Ramos (cell line): ENCODE measurements around the gene ANKS1B.

Experiments
- in situ Hi-C: fragments of 300-500 bp; cut with MboI; formaldehyde crosslinking; loops from one replicate; pipeline ENCODE4 v1.14.3; 2022; ENCODE audit warnings: low sequenced_read_pairs; ENCODE audit not compliant: unreplicated experiment

Gene ANKS1B

GRCh38 chr12:98954506-98954905 lies 1030.2 kb downstream of the ANKS1B start:
- in situ Hi-C loops = no loop called here

GRCh38 chr12:98951406-98951805 lies 1033.3 kb downstream of the ANKS1B start:
- in situ Hi-C loops = no loop called here

GRCh38 chr12:98948343-98948949 lies 1036.3 kb downstream of the ANKS1B start:
- in situ Hi-C loops = no loop called here

GRCh38 chr12:98945864-98946263 lies 1038.9 kb downstream of the ANKS1B start:
- in situ Hi-C loops = no loop called here

GRCh38 chr12:98939926-98940325 lies 1044.8 kb downstream of the ANKS1B start:
- in situ Hi-C loops = no loop called here

- in situ Hi-C loops = no loop called here
These were observed 1045.4 kb downstream of the ANKS1B start for GRCh38 chr12:98939350-98939749.

- in situ Hi-C loops = no loop called here
These were observed 1048.9 kb downstream of the ANKS1B start for GRCh38 chr12:98935847-98936246.

- in situ Hi-C loops = no loop called here
These were observed 1061.9 kb downstream of the ANKS1B start for GRCh38 chr12:98922871-98923270.

- in situ Hi-C loops = no loop called here
These were observed 1066.4 kb downstream of the ANKS1B start for GRCh38 chr12:98918176-98918863.

GRCh38 chr12:98916106-98916505 lies 1068.6 kb downstream of the ANKS1B start:
- in situ Hi-C loops = no loop called here

GRCh38 chr12:98912401-98912974 lies 1072.2 kb downstream of the ANKS1B start:
- in situ Hi-C loops = no loop called here

GRCh38 chr12:98911396-98911795 lies 1073.3 kb downstream of the ANKS1B start:
- in situ Hi-C loops = no loop called here

- in situ Hi-C loops = no loop called here
These were observed 1075.0 kb downstream of the ANKS1B start for GRCh38 chr12:98909746-98910145.

- in situ Hi-C loops = no loop called here
These were observed 1075.9 kb downstream of the ANKS1B start for GRCh38 chr12:98908866-98909265.

- in situ Hi-C loops = no loop called here
These were observed 1080.9 kb downstream of the ANKS1B start for GRCh38 chr12:98903875-98904274.

- in situ Hi-C loops = no loop called here
These were observed 1083.5 kb downstream of the ANKS1B start for GRCh38 chr12:98901189-98901588.

GRCh38 chr12:98896938-98897337 lies 1087.8 kb downstream of the ANKS1B start:
- in situ Hi-C loops = no loop called here

- in situ Hi-C loops = no loop called here
These were observed 1089.6 kb downstream of the ANKS1B start for GRCh38 chr12:98895086-98895651.

GRCh38 chr12:98894412-98895085 lies 1090.2 kb downstream of the ANKS1B start:
- in situ Hi-C loops = no loop called here

- in situ Hi-C loops = no loop called here
These were observed 1090.9 kb downstream of the ANKS1B start for GRCh38 chr12:98893675-98894411.
